Peyer's patch (tissue), 4 donors: ENCODE results near the gene SSR2.
A peak's percentile ranks its signal among the peaks of the same experiment; 100 is the strongest.

Source experiments
- CTCF ChIP-seq, 6 experiments: fragments of 450-650 bp in 4 of 6; fragments of 200-600 bp in 2 of 6; sonication (generic) in 1 of 6; IDR thresholded peaks; one replicate each; pipeline ENCODE4 v1.5.1; 2017 to 2019; ENCODE audit warnings: antibody characterized with exemption in 6 of 6, mild to moderate bottlenecking in 3 of 6, moderate library complexity in 1 of 6
- POLR2A ChIP-seq, 2 donors: fragments of 450-650 bp; IDR thresholded peaks; one replicate each; pipeline ENCODE4 v1.5.1; 2017; ENCODE audit warnings: antibody characterized with exemption in 2 of 2, mild to moderate bottlenecking in 2 of 2, moderate library complexity in 2 of 2

DNA sequence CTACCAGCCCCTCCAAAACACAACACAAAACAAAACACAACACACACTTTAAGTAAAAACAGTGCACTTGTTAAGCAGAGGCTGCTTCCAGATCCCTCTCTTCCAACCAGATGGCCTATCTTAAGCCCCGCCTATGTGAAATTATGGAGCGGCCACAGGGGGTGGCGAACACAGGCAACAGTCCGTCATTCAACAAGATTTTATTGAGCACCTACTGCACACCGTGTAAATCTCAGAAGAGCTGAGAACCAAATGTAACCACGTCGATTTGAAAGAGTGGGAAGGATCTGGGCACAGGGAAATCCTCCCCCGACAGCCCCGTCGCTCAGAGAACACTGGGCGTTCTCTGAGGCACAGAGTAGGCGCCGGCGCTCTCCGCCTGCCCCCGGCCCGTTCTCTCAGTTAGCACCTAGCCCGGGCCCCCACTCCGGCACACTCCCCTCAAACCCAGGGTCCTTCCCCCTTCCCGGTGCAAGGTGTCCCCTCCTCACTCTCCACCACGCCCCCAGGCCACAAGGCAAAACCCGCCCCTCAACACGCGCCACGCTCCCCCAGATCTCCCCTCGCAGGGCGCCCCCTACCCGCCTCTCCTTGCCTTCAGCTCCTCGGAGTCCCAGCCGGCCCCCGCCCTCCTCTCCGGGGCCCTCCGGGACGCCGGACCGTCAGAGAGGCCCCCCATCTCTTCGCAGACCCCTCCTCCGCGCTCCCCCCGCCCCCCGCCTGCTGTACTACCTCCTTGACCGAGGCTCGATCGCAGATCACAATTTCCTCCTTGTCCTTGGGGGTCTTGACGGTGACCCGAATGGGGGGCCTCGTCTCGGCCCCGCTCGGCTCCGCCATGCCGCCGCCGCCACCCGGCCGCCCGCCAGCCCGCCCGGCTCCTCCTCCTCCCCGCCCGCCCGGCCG, 32.4 kb upstream of the SSR2 start:
- TF ChIP-seq CTCF (IDR thresholded peaks at IDR 0.05) (peak in 3 of 6 experiments; percentile 17 to 36 (median 26)), POLR2A (IDR thresholded peaks at IDR 0.05) (no peak)
